ENCODE data around the gene ZNF3.

Gene ZNF3

DNA sequence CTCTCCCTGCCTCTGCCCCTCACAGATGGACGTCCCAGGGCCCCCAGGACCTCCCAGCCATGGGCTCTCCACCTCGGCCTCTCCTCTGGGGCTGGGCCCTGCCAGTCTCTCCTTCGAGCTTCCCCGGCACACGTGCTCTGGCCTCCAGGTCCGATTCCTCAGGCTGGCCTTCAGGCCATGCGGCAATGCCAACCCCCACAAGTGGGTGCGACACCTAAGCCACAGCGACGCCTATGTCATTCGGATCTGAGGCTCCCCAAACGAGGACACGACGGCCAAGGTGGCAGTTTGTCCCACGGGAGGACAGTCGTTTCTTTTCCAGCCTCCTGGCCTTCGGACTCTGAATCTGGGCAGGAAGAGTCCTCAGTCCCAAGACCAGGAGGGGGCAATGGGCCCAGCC lies 25.1 kb upstream of the ZNF3 start:
- H3K9me3 ChIP-seq (replicated peaks; ENCODE audit: low read length): no peaks in the 10 kb centered on the region
- peaks cover 55% of the 10 kb centered on the region for H3K36me3 ChIP-seq (ENCODE audit: insufficient read depth, low read length)
- no peaks in the 10 kb centered on the region for H3K27me3 ChIP-seq (ENCODE audit: control insufficient read depth, insufficient read depth, low read length)
- H3K4me1 ChIP-seq (ENCODE audit: control insufficient read depth, insufficient read depth, low read length): peaks cover 15% of the 10 kb centered on the region
- H3K4me2 ChIP-seq (ENCODE audit: low read length): no peak overlapping the region
- H3K9ac ChIP-seq (ENCODE audit: low read depth, low read length): no peak overlapping the region
- H3K4me3 ChIP-seq (ENCODE audit: low read length): no peak overlapping the region

- H3K27me3 ChIP-seq (ENCODE audit: control insufficient read depth, insufficient read depth, low read length): no peaks in the 10 kb centered on the region
- no peak overlapping the region for H3K9ac ChIP-seq (ENCODE audit: low read depth, low read length)
- no peak overlapping the region for H3K4me2 ChIP-seq (ENCODE audit: low read length)
- no peak overlapping the region for H3K4me3 ChIP-seq (ENCODE audit: low read length)
- no peaks in the 10 kb centered on the region for H3K9me3 ChIP-seq (replicated peaks; ENCODE audit: low read length)
- peaks cover 15% of the 10 kb centered on the region for H3K4me1 ChIP-seq (ENCODE audit: control insufficient read depth, insufficient read depth, low read length)
- peaks cover 48% of the 10 kb centered on the region for H3K36me3 ChIP-seq (ENCODE audit: insufficient read depth, low read length)
Observed at GRCh38 chr7:100105534-100105933, 24.0 kb upstream of the ZNF3 start.

- Histone ChIP-seq H3K4me2 (ENCODE audit: low read length) (peak overlapping the region; percentile 92), H3K9ac (ENCODE audit: low read depth, low read length) (peak overlapping the region; percentile 94), H3K4me3 (ENCODE audit: low read length) (peak overlapping the region; percentile 92), H3K36me3 (ENCODE audit: insufficient read depth, low read length) (peaks cover 54% of the 10 kb centered on the region), H3K4me1 (ENCODE audit: control insufficient read depth, insufficient read depth, low read length) (peaks cover 22% of the 10 kb centered on the region), H3K9me3 (replicated peaks; ENCODE audit: low read length) (no peaks in the 10 kb centered on the region), H3K27me3 (ENCODE audit: control insufficient read depth, insufficient read depth, low read length) (no peaks in the 10 kb centered on the region)
Observed at GRCh38 chr7:100102950-100103840, 21.7 kb upstream of the ZNF3 start.

- H3K4me3 ChIP-seq (ENCODE audit: low read length): peak within 1 kb of the TSS; percentile 92
- peak within 1 kb of the TSS; percentile 97 for H3K4me2 ChIP-seq (ENCODE audit: low read length)
- peaks cover 22% of the 10 kb centered on the region for H3K4me1 ChIP-seq (ENCODE audit: control insufficient read depth, insufficient read depth, low read length)
- no peaks in the 10 kb centered on the region for H3K9me3 ChIP-seq (replicated peaks; ENCODE audit: low read length)
- peaks cover 52% of the 10 kb centered on the region for H3K36me3 ChIP-seq (ENCODE audit: insufficient read depth, low read length)
- peak within 1 kb of the TSS; percentile 94 for H3K9ac ChIP-seq (ENCODE audit: low read depth, low read length)
- no peaks in the 10 kb centered on the region for H3K27me3 ChIP-seq (ENCODE audit: control insufficient read depth, insufficient read depth, low read length)
Observed at GRCh38 chr7:100101016-100101862, 19.7 kb upstream of the ZNF3 start, which contains the start of the genes AP4M1 and MCM7. Gene AP4M1, plus strand, starts transcription at chr7:100101643. Its CDS starts 72 bp downstream, at chr7:100101715. Gene MCM7, minus strand, starts transcription at chr7:100101397. Its CDS starts 103 bp downstream, at chr7:100101294.

GRCh38 chr7:100100420-100101015 lies 19.0 kb upstream of the ZNF3 start:
- Histone ChIP-seq H3K9me3 (replicated peaks; ENCODE audit: low read length) (no peaks in the 10 kb centered on the region), H3K36me3 (ENCODE audit: insufficient read depth, low read length) (peaks cover 53% of the 10 kb centered on the region), H3K4me3 (ENCODE audit: low read length) (peak overlapping the region; percentile 92), H3K27me3 (ENCODE audit: control insufficient read depth, insufficient read depth, low read length) (no peaks in the 10 kb centered on the region), H3K9ac (ENCODE audit: low read depth, low read length) (peak overlapping the region; percentile 94), H3K4me1 (ENCODE audit: control insufficient read depth, insufficient read depth, low read length) (peaks cover 22% of the 10 kb centered on the region), H3K4me2 (ENCODE audit: low read length) (peak overlapping the region; percentile 97)

DNA sequence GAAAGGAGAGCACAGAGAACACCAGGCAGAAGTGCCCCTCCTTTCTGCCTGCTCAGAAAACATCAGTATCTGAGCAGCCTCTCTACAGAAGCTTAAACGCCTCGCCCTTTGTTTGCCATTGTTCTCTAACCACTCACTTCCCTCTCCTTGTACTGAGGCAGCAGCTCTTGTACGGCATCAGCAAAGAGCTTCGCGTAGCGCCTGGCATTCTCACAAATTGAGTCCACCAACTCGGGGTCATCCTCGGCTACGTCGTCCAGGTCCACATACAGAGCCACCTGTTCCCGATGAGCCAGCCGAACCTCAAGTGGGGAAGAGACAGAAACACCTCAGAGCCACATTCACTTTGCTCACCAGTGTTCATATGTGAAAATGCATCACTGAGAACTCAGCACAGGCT lies 17.9 kb upstream of the ZNF3 start:
- H3K27me3 ChIP-seq (ENCODE audit: control insufficient read depth, insufficient read depth, low read length): no peaks in the 10 kb centered on the region
- peak overlapping the region; percentile 94 for H3K9ac ChIP-seq (ENCODE audit: low read depth, low read length)
- H3K9me3 ChIP-seq (replicated peaks; ENCODE audit: low read length): no peaks in the 10 kb centered on the region
- peak overlapping the region; percentile 92 for H3K4me3 ChIP-seq (ENCODE audit: low read length)
- peaks cover 57% of the 10 kb centered on the region for H3K36me3 ChIP-seq (ENCODE audit: insufficient read depth, low read length)
- peak overlapping the region; percentile 97 for H3K4me2 ChIP-seq (ENCODE audit: low read length)
- peaks cover 22% of the 10 kb centered on the region for H3K4me1 ChIP-seq (ENCODE audit: control insufficient read depth, insufficient read depth, low read length)

DNA sequence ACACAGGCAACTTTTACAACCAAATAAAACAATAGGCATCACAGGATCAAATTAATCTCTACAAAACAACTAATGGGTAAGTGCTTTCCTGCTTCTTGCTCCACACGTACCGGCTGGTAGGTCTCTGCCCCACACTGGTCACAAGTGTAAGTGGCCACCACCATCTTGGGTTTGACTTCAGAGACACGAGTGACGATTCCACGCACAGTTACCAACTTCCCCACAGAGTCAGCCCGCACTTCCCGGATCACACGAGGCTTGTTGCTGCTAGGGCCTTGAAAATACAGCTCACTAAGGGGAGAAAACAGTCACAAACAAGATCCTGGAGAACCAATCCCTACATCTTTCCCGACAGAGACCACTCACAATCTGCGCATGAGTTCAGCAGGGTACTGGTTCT lies 17.4 kb upstream of the ZNF3 start:
- H3K27me3 ChIP-seq (ENCODE audit: control insufficient read depth, insufficient read depth, low read length): no peaks in the 10 kb centered on the region
- no peaks in the 10 kb centered on the region for H3K9me3 ChIP-seq (replicated peaks; ENCODE audit: low read length)
- no peak overlapping the region for H3K4me3 ChIP-seq (ENCODE audit: low read length)
- peaks cover 22% of the 10 kb centered on the region for H3K4me1 ChIP-seq (ENCODE audit: control insufficient read depth, insufficient read depth, low read length)
- H3K9ac ChIP-seq (ENCODE audit: low read depth, low read length): peak overlapping the region; percentile 94
- peaks cover 57% of the 10 kb centered on the region for H3K36me3 ChIP-seq (ENCODE audit: insufficient read depth, low read length)
- peak overlapping the region; percentile 23 for H3K4me2 ChIP-seq (ENCODE audit: low read length)

DNA sequence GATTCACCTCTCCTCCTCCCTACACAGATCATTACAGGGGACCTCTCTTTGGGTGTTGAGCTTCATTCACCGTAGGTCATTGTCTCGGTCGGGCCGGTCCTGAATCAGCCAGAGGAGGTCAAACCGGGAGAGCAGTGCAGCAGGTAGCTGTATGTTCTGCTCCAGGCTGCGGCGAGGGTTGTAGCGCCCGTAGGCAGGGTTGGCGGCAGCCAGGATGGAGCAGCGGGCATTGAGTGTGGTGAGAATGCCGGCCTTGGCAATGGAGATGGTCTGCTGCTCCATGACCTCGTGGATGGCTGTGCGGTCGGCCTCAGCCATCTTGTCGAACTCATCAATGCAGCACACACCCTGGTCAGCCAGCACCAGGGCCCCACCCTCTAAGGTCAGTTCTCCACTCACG lies 14.2 kb upstream of the ZNF3 start:
- Histone ChIP-seq H3K4me3 (ENCODE audit: low read length) (no peak overlapping the region), H3K36me3 (ENCODE audit: insufficient read depth, low read length) (peaks cover 88% of the 10 kb centered on the region), H3K9me3 (replicated peaks; ENCODE audit: low read length) (no peaks in the 10 kb centered on the region), H3K4me1 (ENCODE audit: control insufficient read depth, insufficient read depth, low read length) (peaks cover 17% of the 10 kb centered on the region), H3K27me3 (ENCODE audit: control insufficient read depth, insufficient read depth, low read length) (no peaks in the 10 kb centered on the region), H3K4me2 (ENCODE audit: low read length) (no peak overlapping the region), H3K9ac (ENCODE audit: low read depth, low read length) (no peak overlapping the region)

DNA sequence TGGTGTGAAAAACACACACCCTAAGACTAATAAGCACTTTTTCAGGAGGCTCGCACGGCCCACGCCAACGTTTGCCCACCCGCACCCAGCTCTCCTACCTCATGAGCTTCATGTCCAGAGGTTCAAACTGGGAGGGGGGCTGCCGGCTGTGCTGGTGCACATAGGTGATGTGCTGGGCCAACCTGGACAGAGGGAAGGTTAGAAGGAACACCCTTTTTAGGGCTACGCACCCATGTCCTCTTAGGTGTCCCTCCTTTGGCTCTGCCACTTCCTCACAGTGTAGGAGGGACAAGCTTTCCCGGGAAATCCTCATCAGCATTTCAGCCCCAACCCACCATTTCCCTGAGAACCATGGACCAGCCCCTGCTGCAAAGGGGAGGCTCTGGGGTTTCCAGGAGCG lies 13.8 kb upstream of the ZNF3 start:
- no peaks in the 10 kb centered on the region for H3K27me3 ChIP-seq (ENCODE audit: control insufficient read depth, insufficient read depth, low read length)
- no peak overlapping the region for H3K4me2 ChIP-seq (ENCODE audit: low read length)
- peaks cover 93% of the 10 kb centered on the region for H3K36me3 ChIP-seq (ENCODE audit: insufficient read depth, low read length)
- H3K9me3 ChIP-seq (replicated peaks; ENCODE audit: low read length): no peaks in the 10 kb centered on the region
- peaks cover 21% of the 10 kb centered on the region for H3K4me1 ChIP-seq (ENCODE audit: control insufficient read depth, insufficient read depth, low read length)
- no peak overlapping the region for H3K4me3 ChIP-seq (ENCODE audit: low read length)
- H3K9ac ChIP-seq (ENCODE audit: low read depth, low read length): no peak overlapping the region

GRCh38 chr7:100093925-100094486 lies 12.5 kb upstream of the ZNF3 start:
- peaks cover 85% of the 10 kb centered on the region for H3K36me3 ChIP-seq (ENCODE audit: insufficient read depth, low read length)

GRCh38 chr7:100093498-100093897 lies 12.0 kb upstream of the ZNF3 start:
- Histone ChIP-seq H3K36me3 (ENCODE audit: insufficient read depth, low read length) (peaks cover 80% of the 10 kb centered on the region), H3K27me3 (ENCODE audit: control insufficient read depth, insufficient read depth, low read length) (no peaks in the 10 kb centered on the region), H3K4me2 (ENCODE audit: low read length) (no peak overlapping the region), H3K9ac (ENCODE audit: low read depth, low read length) (no peak overlapping the region), H3K4me3 (ENCODE audit: low read length) (no peak overlapping the region), H3K9me3 (replicated peaks; ENCODE audit: low read length) (no peaks in the 10 kb centered on the region), H3K4me1 (ENCODE audit: control insufficient read depth, insufficient read depth, low read length) (peaks cover 24% of the 10 kb centered on the region)

More at GRCh38 chr7:100093925-100094486, 12.5 kb upstream of the ZNF3 start:
- Histone ChIP-seq H3K4me3 (ENCODE audit: low read length) (no peak overlapping the region), H3K4me1 (ENCODE audit: control insufficient read depth, insufficient read depth, low read length) (peaks cover 22% of the 10 kb centered on the region), H3K27me3 (ENCODE audit: control insufficient read depth, insufficient read depth, low read length) (no peaks in the 10 kb centered on the region), H3K9ac (ENCODE audit: low read depth, low read length) (no peak overlapping the region), H3K4me2 (ENCODE audit: low read length) (no peak overlapping the region), H3K9me3 (replicated peaks; ENCODE audit: low read length) (no peaks in the 10 kb centered on the region)
